22Rv1 (cell line): ENCODE results near the gene HOXD13.

Experiments
- H3K27ac ChIP-seq: fragments of 450-650 bp; 2 replicates; pipeline ENCODE4 v1.5.1; 2017
- CTCF ChIP-seq: fragments of 450-650 bp; IDR thresholded peaks from 2 replicates; pipeline ENCODE4 v1.5.1; 2017; ENCODE audit warnings: mild to moderate bottlenecking
- ZFX ChIP-seq: fragments of 450-650 bp; IDR thresholded peaks from 2 replicates; pipeline ENCODE4 v1.6.1; 2017; ENCODE audit warnings: antibody characterized with exemption, borderline replicate concordance

The HOXD13 gene

GRCh38 chr2:176101216-176101830 is 8.8 kb downstream of the HOXD13 start:
- H3K27ac ChIP-seq: no peak overlapping the region
- TF ChIP-seq CTCF: no peak
- TF ChIP-seq ZFX: no peak

GRCh38 chr2:176101842-176102241 is 9.3 kb downstream of the HOXD13 start:
- TF ChIP-seq CTCF: no peak
- no peak for TF ChIP-seq ZFX
- H3K27ac ChIP-seq: no peak overlapping the region

GRCh38 chr2:176102309-176102866 is 9.9 kb downstream of the HOXD13 start:
- TF ChIP-seq ZFX (no peak), CTCF (no peak)

GRCh38 chr2:176103194-176103593 is 10.7 kb downstream of the HOXD13 start:
- no peak overlapping the region for H3K27ac ChIP-seq
- TF ChIP-seq ZFX (no peak), CTCF (no peak)

More at GRCh38 chr2:176102309-176102866, 9.9 kb downstream of the HOXD13 start:
- no peak overlapping the region for H3K27ac ChIP-seq

GRCh38 chr2:176103742-176104315 is 11.3 kb downstream of the HOXD13 start:
- no peak overlapping the region for H3K27ac ChIP-seq
- TF ChIP-seq ZFX (no peak), CTCF (no peak)

- no peak overlapping the region for H3K27ac ChIP-seq
- TF ChIP-seq CTCF: no peak
- no peak for TF ChIP-seq ZFX
Observed at GRCh38 chr2:176104316-176105077, 12.0 kb downstream of the HOXD13 start.
